NCI-H187 (cell line): Measurements from ENCODE around the gene LCN12.
A peak's percentile ranks its signal among the peaks of the same experiment; 100 is the strongest.

ENCODE experiments used
- DNase-seq, 2 experiments: peaks; one replicate each; lab custom pipeline; 2025; lab: John Stamatoyannopoulos, UW

LCN12 gene

GRCh38 chr9:136951541-136952320, at the start of gene LCN12:
Gene LCN12, plus strand, starts transcription at chr9:136952273. Its CDS starts 55 bp downstream, at chr9:136952328.
- no peak for DNase-seq

GRCh38 chr9:136903041-136903554, 49.0 kb upstream of the LCN12 start:
- DNase-seq: no peak

GRCh38 chr9:136906266-136906665, 45.8 kb upstream of the LCN12 start:
- DNase-seq: no peak

GRCh38 chr9:136907011-136907914, 44.8 kb upstream of the LCN12 start:
- no peak for DNase-seq

GRCh38 chr9:136910197-136910900, 41.7 kb upstream of the LCN12 start:
- DNase-seq: no peak

- DNase-seq: no peak
These were observed 41.2 kb upstream of the LCN12 start for GRCh38 chr9:136910901-136911245.

GRCh38 chr9:136913701-136914438, 38.2 kb upstream of the LCN12 start:
- no peak for DNase-seq

GRCh38 chr9:136915632-136916329, 36.3 kb upstream of the LCN12 start:
- DNase-seq: no peak

- DNase-seq: no peak
These were observed 35.5 kb upstream of the LCN12 start for GRCh38 chr9:136916330-136917184.

- DNase-seq: no peak
These were observed 34.2 kb upstream of the LCN12 start for GRCh38 chr9:136917902-136918301.

GRCh38 chr9:136920069-136920468, 32.0 kb upstream of the LCN12 start:
- DNase-seq: no peak

- DNase-seq: no peak
These were observed 31.3 kb upstream of the LCN12 start for GRCh38 chr9:136920734-136921231.

GRCh38 chr9:136921307-136921706, 30.8 kb upstream of the LCN12 start:
- no peak for DNase-seq

- no peak for DNase-seq
These were observed 30.4 kb upstream of the LCN12 start for GRCh38 chr9:136921718-136922117.

GRCh38 chr9:136922540-136922939, 29.5 kb upstream of the LCN12 start:
- no peak for DNase-seq

GRCh38 chr9:136923881-136924280, 28.2 kb upstream of the LCN12 start:
- peak; percentile 8 to 16 for DNase-seq

- DNase-seq: no peak
These were observed 26.5 kb upstream of the LCN12 start for GRCh38 chr9:136925414-136926153.

GRCh38 chr9:136926154-136926704, 25.8 kb upstream of the LCN12 start:
- no peak for DNase-seq

GRCh38 chr9:136926749-136927148, 25.3 kb upstream of the LCN12 start:
- no peak for DNase-seq
